Measurements from ENCODE around the gene VWA3A.

GRCh38 chr16:22141767-22142166 lies 49.4 kb downstream of the VWA3A start:
- no peak for TF ChIP-seq POLR2A (IDR thresholded peaks at IDR 0.05; ENCODE audit: low read length)
- no peak for TF ChIP-seq GATA1 (IDR thresholded peaks at IDR 0.05; ENCODE audit: low read depth, low read length)

Measured in erythroblast (primary cell).